Transverse colon (tissue), 4 donors: ENCODE data around the gene KCNJ6. TPM values are rescaled to one million over a fixed set of nuclear protein-coding genes. Genes with fewer than 3 reads are reported as not detected.

Experiments used
- DNase-seq: peaks from one replicate; pipeline ENCODE4 v3.0.0-alpha.2; 2019
- H3K27ac ChIP-seq, 4 donors: fragments of 200-600 bp; sonication (generic); 2 replicates each; pipeline ENCODE4 v1.5.1; 2016 to 2018; ENCODE audit warnings: inconsistent platforms in 4 of 4
- H3K27me3 ChIP-seq: fragments of 200-600 bp; sonication (generic); 2 replicates; pipeline ENCODE4 v1.5.1; 2017; ENCODE audit warnings: inconsistent platforms
- H3K36me3 ChIP-seq, 4 donors: fragments of 200-600 bp; sonication (generic); 2 replicates each; pipeline ENCODE4 v1.5.1; 2017 to 2019; ENCODE audit warnings: inconsistent platforms in 4 of 4
- H3K4me1 ChIP-seq, 4 donors: fragments of 200-600 bp; sonication (generic); 2 replicates each; pipeline ENCODE4 v1.5.1; 2017 to 2020; ENCODE audit warnings: inconsistent platforms in 4 of 4
- H3K4me3 ChIP-seq, 4 donors: fragments of 200-600 bp; sonication (generic); 1 replicate in 1 of 4; 2 replicates in 3 of 4; pipeline versions ENCODE4 v1.5.1 to v1.6.1; 2017 to 2019; ENCODE audit warnings: inconsistent platforms in 4 of 4
- H3K9me3 ChIP-seq, 2 donors: fragments of 200-600 bp; sonication (generic); 2 replicates each; pipeline ENCODE4 v1.5.1; 2017 to 2019; ENCODE audit warnings: inconsistent platforms in 2 of 2
- EP300 ChIP-seq: sonication (generic); formaldehyde crosslinking; IDR thresholded peaks from one replicate; pipeline ENCODE4 v1.6.1; 2017; ENCODE audit warnings: antibody characterized with exemption, low read depth
- POLR2A ChIP-seq: fragments of 450-650 bp; IDR thresholded peaks from one replicate; pipeline ENCODE4 v1.6.1; 2016; ENCODE audit warnings: antibody characterized with exemption, mild to moderate bottlenecking, moderate library complexity
- POLR2AphosphoS5 ChIP-seq, 3 donors: sonication (generic); formaldehyde crosslinking; IDR thresholded peaks; one replicate each; pipeline ENCODE4 v1.6.1; 2016; ENCODE audit warnings: antibody characterized with exemption in 3 of 3
- WGBS, 2 donors: methylation state at CpG; one replicate each; pipeline ENCODE4 v1.1.5; 2018; ENCODE audit warnings: low coverage in 1 of 2; 5-methylcytosine and 5-hydroxymethylcytosine counted together
- in situ Hi-C, 4 donors: fragments of 200-750 bp; cut with MboI; loops; one replicate each; pipeline versions ENCODE4 v1.15.0 to v1.15.1; 2017; ENCODE audit warnings: low sequenced_read_pairs in 3 of 4, low pct_ligation_motif_present in 1 of 4, low pct_unique_long_range_greater_than_20kb in 1 of 4
- intact Hi-C: fragments of 100-400 bp; cut with DNase I; formaldehyde crosslinking; loops from one replicate; pipeline ENCODE4 v1.15.1; 2023; ENCODE audit warnings: low total_unique reads
- total RNA-seq, 4 donors: library from RNA; depleted of rRNA; stranded (reverse); fragments of >200 nt; gene quantifications; one replicate each; pipeline ENCODE4 v1.1.0, GENCODE V29; 2016
- TF ChIP-seq, protein P1 (sequence below), 5 experiments: fragments of 200-600 bp in 3 of 5; fragments of 450-650 bp in 2 of 5; sonication (generic) in 3 of 5; IDR thresholded peaks; 1 replicate in 2 of 5; 2 replicates in 3 of 5; pipeline ENCODE4 v1.5.1; 2016 to 2017; ENCODE audit warnings: antibody characterized with exemption in 5 of 5, inconsistent platforms in 3 of 5, mild to moderate bottlenecking in 2 of 5, moderate library complexity in 1 of 5

Gene KCNJ6
- total RNA-seq, 4 donors from 2014 or later: 0.14 to 0.16 TPM; not detected in 2

DNA sequence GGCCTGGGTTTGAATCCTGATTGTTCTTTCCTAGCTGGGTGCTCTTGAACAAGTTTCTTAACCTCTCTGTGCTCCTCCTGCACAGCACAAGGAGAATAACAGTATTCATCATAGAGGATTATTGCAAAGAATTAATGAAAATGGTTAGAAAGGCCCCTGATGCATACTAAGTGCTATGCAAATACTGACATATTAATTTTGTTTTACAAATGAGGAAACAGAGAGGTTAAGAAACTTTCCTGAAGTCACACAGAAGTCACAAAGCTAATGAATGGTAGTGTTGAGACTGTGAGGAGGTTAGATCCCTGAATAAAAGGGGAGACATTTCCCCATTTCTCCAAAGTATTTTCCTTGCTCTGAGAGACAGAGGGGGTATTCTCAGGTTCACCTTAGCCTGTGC, 99.0 kb downstream of the KCNJ6 start:
- H3K9me3 ChIP-seq: peaks cover 1 to 3% of the 10 kb centered on the region in 2 donors
- no peaks in the 10 kb centered on the region for H3K4me1 ChIP-seq
- H3K27ac ChIP-seq: no peak overlapping the region
- in situ Hi-C loops (no loop called here), intact Hi-C loops (no loop called here)
- H3K4me3 ChIP-seq: no peak overlapping the region
- no peaks in the 10 kb centered on the region for H3K36me3 ChIP-seq
- no peak for DNase-seq
- H3K27me3 ChIP-seq: no peaks in the 10 kb centered on the region
- no peak for TF ChIP-seq POLR2AphosphoS5 (IDR thresholded peaks at IDR 0.05)
- TF ChIP-seq, protein P1, sequence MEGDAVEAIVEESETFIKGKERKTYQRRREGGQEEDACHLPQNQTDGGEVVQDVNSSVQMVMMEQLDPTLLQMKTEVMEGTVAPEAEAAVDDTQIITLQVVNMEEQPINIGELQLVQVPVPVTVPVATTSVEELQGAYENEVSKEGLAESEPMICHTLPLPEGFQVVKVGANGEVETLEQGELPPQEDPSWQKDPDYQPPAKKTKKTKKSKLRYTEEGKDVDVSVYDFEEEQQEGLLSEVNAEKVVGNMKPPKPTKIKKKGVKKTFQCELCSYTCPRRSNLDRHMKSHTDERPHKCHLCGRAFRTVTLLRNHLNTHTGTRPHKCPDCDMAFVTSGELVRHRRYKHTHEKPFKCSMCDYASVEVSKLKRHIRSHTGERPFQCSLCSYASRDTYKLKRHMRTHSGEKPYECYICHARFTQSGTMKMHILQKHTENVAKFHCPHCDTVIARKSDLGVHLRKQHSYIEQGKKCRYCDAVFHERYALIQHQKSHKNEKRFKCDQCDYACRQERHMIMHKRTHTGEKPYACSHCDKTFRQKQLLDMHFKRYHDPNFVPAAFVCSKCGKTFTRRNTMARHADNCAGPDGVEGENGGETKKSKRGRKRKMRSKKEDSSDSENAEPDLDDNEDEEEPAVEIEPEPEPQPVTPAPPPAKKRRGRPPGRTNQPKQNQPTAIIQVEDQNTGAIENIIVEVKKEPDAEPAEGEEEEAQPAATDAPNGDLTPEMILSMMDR (IDR thresholded peaks at IDR 0.05): no peak
- TF ChIP-seq POLR2A: no peak
- TF ChIP-seq EP300: no peak

DNA sequence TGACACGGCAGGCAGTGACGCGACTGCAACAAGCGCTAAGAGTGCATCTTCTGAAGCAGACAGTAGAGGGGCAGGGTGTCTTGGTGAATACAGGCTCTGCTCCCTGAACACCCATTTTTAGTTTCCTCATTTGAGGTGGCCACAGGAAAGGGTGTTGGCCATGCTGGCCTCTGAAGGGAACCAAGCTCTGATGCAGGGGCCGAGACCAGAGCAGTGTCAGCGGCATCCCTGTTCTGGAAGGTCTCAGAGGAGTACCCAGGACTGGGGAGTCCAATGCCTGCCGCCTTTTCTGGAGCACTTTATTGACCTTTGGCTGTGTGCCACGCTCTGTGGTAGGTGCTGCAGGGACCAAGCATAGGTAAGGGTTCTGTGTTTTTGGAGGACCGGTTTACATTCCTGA, 100.4 kb downstream of the KCNJ6 start:
- TF ChIP-seq EP300: no peak
- TF ChIP-seq, protein P1 (IDR thresholded peaks at IDR 0.05): no peak
- no peak for TF ChIP-seq POLR2AphosphoS5 (IDR thresholded peaks at IDR 0.05)
- TF ChIP-seq POLR2A: no peak
- Histone ChIP-seq H3K27me3 (no peaks in the 10 kb centered on the region), H3K9me3 (peaks cover 3 to 5% of the 10 kb centered on the region in 2 donors), H3K27ac (no peak overlapping the region), H3K4me3 (no peak overlapping the region), H3K36me3 (no peaks in the 10 kb centered on the region), H3K4me1 (no peaks in the 10 kb centered on the region)
- intact Hi-C loops: no loop called here
- in situ Hi-C loops: no loop called here
- no peak for DNase-seq
- 87% methylated on average over 9 of the region's 9 CpGs; no CpG with 5 or more reads in 1 of the 2 donors for WGBS, 2 donors

DNA sequence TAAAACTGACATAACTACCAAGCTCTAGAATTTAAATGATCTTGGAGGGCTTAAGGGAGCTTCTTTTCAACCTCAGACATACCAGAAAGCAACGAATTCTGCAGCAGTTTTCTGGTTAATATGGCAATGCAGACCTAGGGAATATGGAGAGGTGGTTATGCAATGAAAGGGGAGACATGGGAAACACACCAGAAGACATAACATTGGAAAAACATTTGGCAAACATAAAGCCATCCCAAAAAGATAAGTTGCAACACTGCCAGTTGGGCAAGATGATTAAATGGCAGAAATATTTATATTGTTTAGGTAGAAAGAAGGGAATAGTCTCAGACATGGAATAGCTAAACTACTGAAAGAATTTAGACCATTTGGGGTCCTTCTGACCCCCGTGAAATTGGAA, 104.5 kb downstream of the KCNJ6 start:
- DNase-seq: no peak
- Histone ChIP-seq H3K36me3 (no peaks in the 10 kb centered on the region), H3K4me1 (no peaks in the 10 kb centered on the region), H3K27me3 (no peaks in the 10 kb centered on the region), H3K9me3 (peaks cover 3 to 5% of the 10 kb centered on the region in 2 donors), H3K4me3 (no peak overlapping the region), H3K27ac (no peak overlapping the region)
- WGBS, 2 donors: 36 to 46% methylated on average over 2 of the region's 2 CpGs
- intact Hi-C loops: no loop called here
- TF ChIP-seq, protein P1 (IDR thresholded peaks at IDR 0.05): no peak
- no peak for TF ChIP-seq POLR2A
- no peak for TF ChIP-seq POLR2AphosphoS5 (IDR thresholded peaks at IDR 0.05)
- no peak for TF ChIP-seq EP300
- in situ Hi-C loops: no loop called here

DNA sequence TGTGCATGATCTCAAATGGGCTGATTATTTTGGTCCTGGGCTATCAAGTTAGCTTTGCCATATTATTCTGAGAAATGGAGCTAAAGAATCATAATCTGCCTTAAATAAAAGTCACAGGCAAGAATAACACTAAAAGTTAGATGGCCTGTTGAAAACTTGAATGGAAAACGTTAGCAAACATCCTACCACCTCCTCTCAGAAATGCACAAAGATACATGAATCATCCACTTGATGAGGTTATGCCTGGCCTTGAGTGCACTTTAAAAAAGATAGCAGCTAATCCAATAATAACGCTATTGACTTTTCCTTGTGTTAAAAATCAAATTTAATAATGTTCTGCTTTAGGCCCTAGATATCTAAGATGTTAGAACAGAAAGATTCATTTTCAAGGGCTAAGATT, 108.0 kb downstream of the KCNJ6 start:
- in situ Hi-C loops: no loop called here
- H3K4me3 ChIP-seq: no peak overlapping the region
- TF ChIP-seq POLR2AphosphoS5 (IDR thresholded peaks at IDR 0.05) (no peak), EP300 (no peak), POLR2A (no peak)
- TF ChIP-seq, protein P1 (IDR thresholded peaks at IDR 0.05): no peak
- no peaks in the 10 kb centered on the region for H3K27me3 ChIP-seq
- no peak overlapping the region for H3K27ac ChIP-seq
- no peaks in the 10 kb centered on the region for H3K36me3 ChIP-seq
- intact Hi-C loops: no loop called here
- no peaks in the 10 kb centered on the region for H3K4me1 ChIP-seq
- WGBS, 2 donors: 75 to 83% methylated on average over 2 of the region's 2 CpGs
- no peak for DNase-seq
- H3K9me3 ChIP-seq: peaks cover 3 to 5% of the 10 kb centered on the region in 2 donors
